NT2/D1 (cell line): Measurements from ENCODE around the gene CBX2.
A peak's percentile ranks its signal among the peaks of the same experiment; 100 is the strongest.

Source experiments
- DNase-seq: peaks from one replicate; pipeline ENCODE4 v3.0.0-alpha.2; 2011; ENCODE audit warnings: low read depth, low spot score
- H3K27me3 ChIP-seq: 2 replicates; pipeline ENCODE4 v1.6.0; 2011; ENCODE audit warnings: mild to moderate bottlenecking; ENCODE audit not compliant: insufficient read length, insufficient read depth
- H3K36me3 ChIP-seq: 2 replicates; pipeline ENCODE4 v1.6.1; 2011; ENCODE audit warnings: mild to moderate bottlenecking, low read length, mixed read lengths; ENCODE audit not compliant: insufficient read depth, insufficient read length
- H3K4me1 ChIP-seq: 2 replicates; pipeline ENCODE4 v1.5.1; 2011; ENCODE audit not compliant: insufficient read depth, insufficient read length
- H3K4me3 ChIP-seq: 2 replicates; pipeline ENCODE4 v1.5.1; 2011; ENCODE audit warnings: low read depth; ENCODE audit not compliant: insufficient read length
- H3K9ac ChIP-seq: 2 replicates; pipeline ENCODE4 v1.6.0; 2011; ENCODE audit warnings: low read depth; ENCODE audit not compliant: insufficient read length
- H3K9me3 ChIP-seq: 2 replicates; pipeline ENCODE4 v1.5.1; 2011; ENCODE audit warnings: mild to moderate bottlenecking, low read length; ENCODE audit not compliant: insufficient read depth
- SUZ12 ChIP-seq: IDR thresholded peaks from 2 replicates; pipeline ENCODE4 v1.6.1; 2011; ENCODE audit not compliant: insufficient read length, insufficient read depth; ENCODE audit errors: extremely low read depth
- YY1 ChIP-seq: IDR thresholded peaks from 2 replicates; pipeline ENCODE4 v1.6.1; 2011; ENCODE audit not compliant: insufficient read length, insufficient read depth
- ZNF274 ChIP-seq: IDR thresholded peaks from 2 replicates; pipeline ENCODE4 v1.6.1; 2011; ENCODE audit warnings: mild to moderate bottlenecking, low read depth, low read length

CBX2 gene

DNA sequence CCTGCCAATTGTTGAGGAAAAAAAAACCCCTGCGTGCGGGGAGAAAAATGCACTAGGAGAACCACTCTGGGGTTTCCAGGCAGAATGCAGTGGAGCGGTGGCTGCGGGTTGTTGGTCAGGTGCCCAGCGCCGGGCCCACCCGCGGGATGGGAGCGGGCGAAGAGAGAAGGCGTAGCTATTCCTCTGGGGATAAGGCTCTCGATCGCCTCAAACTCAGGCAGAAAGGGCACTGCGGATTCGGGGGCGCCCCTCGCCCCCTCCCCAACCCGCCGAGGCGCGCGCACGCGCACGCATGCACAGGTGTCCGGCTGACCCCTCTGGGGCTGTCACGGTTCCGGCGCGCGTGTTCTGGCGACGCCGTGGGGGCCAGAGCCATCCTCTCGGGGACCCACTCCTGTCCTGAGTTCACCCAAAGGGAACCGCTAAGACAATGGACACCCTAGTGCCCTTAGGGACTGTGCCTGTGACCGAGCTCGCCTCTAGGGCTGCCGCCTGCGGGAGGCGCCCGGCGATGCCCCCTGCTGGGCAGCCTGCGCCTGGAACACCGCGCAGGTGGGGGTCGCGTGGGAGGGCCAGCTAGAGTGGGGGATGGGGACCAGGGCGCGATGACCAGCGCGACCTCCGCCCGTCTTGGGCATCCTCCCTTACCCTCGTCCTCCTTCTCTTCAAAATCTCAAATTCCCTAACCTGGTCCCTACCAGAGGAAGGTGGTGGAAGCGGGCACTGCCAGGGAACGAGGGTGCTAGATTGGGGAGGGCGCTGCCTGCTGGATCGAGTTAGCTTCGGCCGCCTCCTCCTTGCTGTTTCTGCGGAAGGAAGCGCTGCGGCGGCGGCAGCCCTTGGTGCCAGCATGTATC is 33.3 kb downstream of the CBX2 start:
- peak overlapping the region; percentile 70 for H3K9ac ChIP-seq
- TF ChIP-seq YY1 (no peak), SUZ12 (peak; percentile 82)
- H3K9me3 ChIP-seq, result no peaks in the 10 kb centered on the region
- peak overlapping the region; percentile 8 for H3K4me3 ChIP-seq
- H3K27me3 ChIP-seq, result peaks cover 94% of the 10 kb centered on the region
- no peaks in the 10 kb centered on the region for H3K36me3 ChIP-seq
- peaks cover 36% of the 10 kb centered on the region for H3K4me1 ChIP-seq
- no peak for DNase-seq

DNA sequence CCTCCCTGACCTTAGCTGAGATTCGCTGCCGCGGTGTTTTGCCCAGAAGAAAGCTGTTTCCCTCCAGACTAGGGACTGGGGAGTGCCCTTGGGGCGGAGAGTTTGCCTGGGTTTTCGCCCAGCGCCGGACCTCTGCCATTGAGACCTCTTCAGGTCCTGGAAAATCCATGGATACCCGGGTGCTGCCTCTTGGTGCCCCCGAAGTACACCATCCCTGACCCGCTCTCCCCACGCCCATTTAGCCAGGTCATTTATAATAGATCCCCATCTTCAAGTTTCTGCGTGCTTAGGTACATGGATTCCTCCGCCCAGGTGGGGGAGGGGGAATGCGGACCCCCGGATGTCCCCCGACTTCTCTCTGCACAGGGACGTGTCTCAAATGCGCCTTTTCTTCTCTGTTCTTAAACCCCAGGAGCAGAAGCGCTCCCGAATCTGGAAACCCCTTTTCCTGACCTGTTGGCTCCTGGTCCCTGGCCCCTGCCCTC is 34.0 kb downstream of the CBX2 start:
- Histone ChIP-seq H3K27me3 (peaks cover 94% of the 10 kb centered on the region), H3K4me1 (peaks cover 33% of the 10 kb centered on the region), H3K9ac (peak overlapping the region; percentile 61), H3K9me3 (no peaks in the 10 kb centered on the region), H3K4me3 (no peak overlapping the region), H3K36me3 (no peaks in the 10 kb centered on the region)
- no peak for TF ChIP-seq ZNF274
- TF ChIP-seq SUZ12, result peak; percentile 84
- TF ChIP-seq YY1, result no peak
- DNase-seq, result no peak

DNA sequence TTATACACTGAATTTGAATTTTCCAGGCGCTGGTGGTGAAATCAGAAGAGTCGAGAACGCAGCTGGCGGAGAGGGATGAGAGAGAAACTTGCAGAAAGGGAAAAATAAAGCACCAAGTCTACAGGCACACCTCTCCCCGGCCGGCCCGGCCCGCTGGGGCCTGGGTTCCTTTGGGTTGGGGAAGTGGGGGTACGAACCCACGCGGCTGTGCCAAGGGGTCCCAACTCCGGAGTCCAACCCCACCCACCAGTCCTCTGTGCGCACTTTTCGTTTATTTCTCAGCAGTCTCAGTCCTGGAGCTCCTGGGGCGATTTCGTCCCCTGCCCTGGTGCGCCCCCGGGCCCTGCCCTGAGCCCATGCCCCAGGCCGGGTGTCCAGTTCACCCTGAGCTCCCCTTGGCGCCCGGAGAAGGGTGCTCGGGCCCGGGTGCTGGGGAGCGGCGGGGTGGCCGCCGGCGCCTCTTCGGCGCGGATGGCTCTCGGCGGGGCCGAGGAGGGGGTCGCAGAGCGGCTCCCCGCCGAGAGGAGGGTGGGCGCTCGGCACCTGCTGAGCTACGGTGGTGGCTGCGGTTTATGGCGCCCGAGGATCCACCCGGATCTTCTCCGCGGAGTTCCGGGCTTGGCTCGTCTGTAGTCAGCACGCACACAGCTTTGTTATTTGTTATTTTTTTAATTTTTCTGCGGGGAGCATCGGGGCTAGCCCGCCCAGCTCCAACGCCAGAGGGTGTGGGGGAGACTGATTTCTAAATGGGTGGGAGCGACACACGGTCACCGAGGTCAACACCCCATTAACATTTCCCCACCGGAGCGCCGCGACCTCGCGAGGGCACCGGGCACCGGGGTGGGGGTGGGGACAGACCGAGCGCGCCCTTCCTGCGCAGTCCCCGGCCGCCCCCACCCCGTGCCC is 34.7 kb downstream of the CBX2 start:
- H3K36me3 ChIP-seq, result no peaks in the 10 kb centered on the region
- DNase-seq, result no peak
- peak overlapping the region; percentile 37 for H3K4me3 ChIP-seq
- H3K9me3 ChIP-seq, result no peaks in the 10 kb centered on the region
- H3K4me1 ChIP-seq, result peaks cover 33% of the 10 kb centered on the region
- TF ChIP-seq YY1 (no peak), SUZ12 (peak; percentile 55), ZNF274 (no peak)
- H3K27me3 ChIP-seq, result peaks cover 94% of the 10 kb centered on the region
- peak overlapping the region; percentile 32 for H3K9ac ChIP-seq

DNA sequence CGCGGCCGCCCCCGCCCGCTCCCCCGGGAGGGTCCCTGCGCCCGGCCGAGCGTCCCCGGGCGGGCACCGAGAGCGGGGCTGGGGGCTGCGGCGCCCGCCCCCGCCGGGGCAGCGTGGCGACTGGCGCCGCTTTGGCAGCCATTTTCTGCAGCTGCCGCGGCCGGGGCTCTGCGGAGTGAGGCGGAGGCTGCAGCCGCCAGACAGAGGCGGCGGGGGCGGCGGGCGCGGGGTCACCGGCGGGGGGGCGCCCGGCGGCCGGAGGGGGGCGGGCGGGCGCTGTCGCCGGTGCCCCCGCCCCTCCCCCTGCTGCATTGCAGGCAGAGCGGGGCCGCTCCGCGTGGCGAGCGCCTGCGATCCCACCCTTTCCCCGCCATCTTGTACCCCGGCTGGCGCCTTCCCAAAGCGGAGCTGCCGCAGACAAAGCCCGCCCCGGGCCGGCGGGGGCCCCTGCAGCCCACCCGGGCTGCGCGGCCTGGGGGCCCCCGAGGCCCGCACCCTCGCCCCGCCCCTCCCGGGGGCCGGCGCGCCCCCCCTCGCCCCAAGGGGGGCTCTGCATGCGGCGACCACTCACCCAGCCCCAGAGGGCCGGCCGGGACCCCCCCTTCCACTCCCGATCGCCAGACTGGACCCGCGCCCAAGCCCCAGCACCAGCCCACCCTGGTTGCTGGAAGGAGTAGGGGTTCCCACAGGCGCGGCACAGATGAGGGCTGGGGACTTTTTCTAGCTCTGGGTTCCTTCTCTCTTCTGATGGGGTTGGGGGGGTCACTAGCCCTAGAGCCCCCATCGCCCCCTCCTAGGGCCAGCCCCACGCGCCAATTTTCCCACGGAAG is 35.6 kb downstream of the CBX2 start:
- Histone ChIP-seq H3K4me1 (peaks cover 33% of the 10 kb centered on the region), H3K27me3 (peaks cover 94% of the 10 kb centered on the region), H3K9me3 (no peaks in the 10 kb centered on the region), H3K36me3 (no peaks in the 10 kb centered on the region), H3K4me3 (peak overlapping the region; percentile 18), H3K9ac (peak overlapping the region; percentile 76)
- no peak for DNase-seq
- TF ChIP-seq ZNF274 (no peak), YY1 (peak; percentile 36)

DNA sequence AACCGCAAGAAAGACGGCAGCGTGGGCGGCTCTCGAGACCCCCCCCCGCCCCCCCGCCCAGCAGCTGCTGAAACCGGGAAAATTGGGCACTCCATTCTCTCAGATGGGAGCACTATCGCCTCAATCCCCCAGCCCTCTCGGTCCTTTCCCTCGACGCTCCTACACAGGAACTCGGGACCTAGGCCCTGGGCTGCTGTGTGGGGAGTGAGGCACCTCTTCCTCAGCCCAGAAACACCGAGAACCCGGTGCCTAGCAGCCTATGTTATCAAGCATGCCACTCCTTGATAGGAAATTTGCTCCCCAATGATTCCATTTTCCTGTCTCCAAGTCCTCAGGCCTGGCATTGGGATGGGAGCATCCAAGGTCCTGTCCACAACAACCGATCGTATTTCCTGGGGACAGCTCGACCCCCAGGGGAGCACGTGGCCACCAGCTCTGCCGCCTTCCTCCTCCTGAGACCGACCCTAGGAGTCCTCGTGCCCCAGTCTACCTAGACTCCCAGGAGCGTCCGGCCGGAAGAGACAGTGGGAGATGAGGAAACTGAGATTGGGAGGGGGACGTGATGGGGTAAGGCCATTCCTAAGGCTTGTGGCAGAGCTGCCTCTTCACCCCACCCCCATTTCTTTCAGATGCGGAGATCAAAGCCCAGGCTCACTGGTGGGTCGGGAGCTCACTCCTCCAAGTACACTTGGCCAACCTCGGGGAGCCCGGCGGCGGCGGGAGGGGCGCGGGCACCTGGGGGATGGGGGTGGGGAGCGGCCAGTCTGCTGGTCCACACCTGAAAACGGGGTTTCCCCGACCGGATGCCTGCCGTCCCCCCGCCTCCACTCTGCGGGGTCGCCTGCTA is 36.4 kb downstream of the CBX2 start:
- H3K4me3 ChIP-seq, result peak overlapping the region; percentile 37
- H3K27me3 ChIP-seq, result peaks cover 94% of the 10 kb centered on the region
- H3K9me3 ChIP-seq, result no peaks in the 10 kb centered on the region
- no peak for TF ChIP-seq ZNF274
- no peak for TF ChIP-seq YY1
- no peak for TF ChIP-seq SUZ12
- peak overlapping the region; percentile 76 for H3K9ac ChIP-seq
- peaks cover 29% of the 10 kb centered on the region for H3K4me1 ChIP-seq
- no peaks in the 10 kb centered on the region for H3K36me3 ChIP-seq
- no peak for DNase-seq

DNA sequence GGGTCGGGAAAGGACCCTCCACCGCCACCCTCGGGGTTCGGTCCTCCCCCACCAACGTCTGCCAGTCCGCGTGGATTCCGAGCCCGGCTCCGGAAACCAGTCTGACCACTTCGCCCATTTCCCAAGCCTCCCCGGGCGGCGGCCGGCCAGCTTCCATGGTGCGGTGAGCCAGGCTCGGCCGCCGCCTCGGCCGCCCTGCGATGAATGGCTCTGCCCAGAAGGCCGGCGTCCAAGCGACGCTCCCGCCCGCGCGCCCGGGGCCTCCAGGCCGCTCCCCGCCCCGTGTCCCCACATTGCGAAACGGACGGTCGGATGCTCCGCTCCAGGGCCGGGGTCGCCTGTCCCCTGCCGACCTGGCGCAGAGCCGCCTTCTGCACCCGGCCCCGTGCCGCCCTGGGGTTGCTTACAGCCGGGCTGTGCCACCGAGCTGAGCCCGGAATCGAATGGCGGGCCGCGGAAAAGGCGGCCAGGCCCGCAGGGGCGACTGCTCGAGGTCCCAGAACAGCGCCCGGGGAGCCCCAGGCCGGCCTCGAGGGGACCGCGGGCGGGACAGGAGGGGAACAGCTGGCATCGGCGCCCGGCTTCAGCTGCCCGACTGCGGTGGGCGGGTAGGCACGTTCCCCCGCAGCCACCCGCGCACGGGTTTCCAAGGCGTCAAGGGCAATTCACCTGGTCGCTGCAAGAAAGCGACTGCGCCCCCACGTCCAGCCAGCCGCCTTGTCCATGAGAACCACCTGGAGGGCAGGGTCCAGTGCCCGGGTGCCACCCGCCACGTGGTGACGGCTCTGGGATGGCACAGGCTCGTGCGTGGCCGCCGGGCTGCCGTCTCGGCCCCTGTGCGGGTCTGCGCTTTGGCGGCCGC is 37.3 kb downstream of the CBX2 start:
- Histone ChIP-seq H3K4me1 (peaks cover 28% of the 10 kb centered on the region), H3K4me3 (peak overlapping the region; percentile 37), H3K36me3 (no peaks in the 10 kb centered on the region), H3K9me3 (no peaks in the 10 kb centered on the region), H3K9ac (peak overlapping the region; percentile 74), H3K27me3 (peaks cover 97% of the 10 kb centered on the region)
- TF ChIP-seq SUZ12, result peak; percentile 98
- TF ChIP-seq ZNF274, result no peak
- DNase-seq, result no peak
